ENCODE results near the gene RDH14.

Gene RDH14

GRCh38 chr2:18540872-18541271 is 19.6 kb downstream of the RDH14 start:
- TF ChIP-seq REST (IDR thresholded peaks at IDR 0.05; ENCODE audit: insufficient replicate concordance, low read depth) = no peak
- no peak for TF ChIP-seq GABPA (IDR thresholded peaks at IDR 0.05; ENCODE audit: low read depth)
- no peak for TF ChIP-seq SPI1 (IDR thresholded peaks at IDR 0.05; ENCODE audit: borderline replicate concordance, low read depth)
- no peak for TF ChIP-seq CTCF (IDR thresholded peaks at IDR 0.05; ENCODE audit: insufficient read depth, low read length)
- no peak overlapping the region for H3K4me3 ChIP-seq (replicated peaks; ENCODE audit: insufficient read depth, low read length)
- DNase-seq (ENCODE audit: low read depth in 1 of 2, low spot score in 1 of 2) = no peak
- no peaks in the 10 kb centered on the region for H3K27me3 ChIP-seq (ENCODE audit: insufficient read depth, poor library complexity, severe bottlenecking)
- no peak overlapping the region for H3K27ac ChIP-seq (replicated peaks)

GRCh38 chr2:18536697-18537096 is 23.8 kb downstream of the RDH14 start:
- Histone ChIP-seq H3K4me3 (replicated peaks; ENCODE audit: insufficient read depth, low read length) (no peak overlapping the region), H3K27ac (replicated peaks) (no peak overlapping the region), H3K27me3 (ENCODE audit: insufficient read depth, poor library complexity, severe bottlenecking) (no peaks in the 10 kb centered on the region)
- no peak for DNase-seq (ENCODE audit: low read depth in 1 of 2, low spot score in 1 of 2)
- TF ChIP-seq SPI1 (IDR thresholded peaks at IDR 0.05; ENCODE audit: borderline replicate concordance, low read depth) (no peak), CTCF (IDR thresholded peaks at IDR 0.05; ENCODE audit: insufficient read depth, low read length) (no peak), GABPA (IDR thresholded peaks at IDR 0.05; ENCODE audit: low read depth) (no peak), REST (IDR thresholded peaks at IDR 0.05; ENCODE audit: insufficient replicate concordance, low read depth) (no peak), POLR2AphosphoS5 (IDR thresholded peaks at IDR 0.05; ENCODE audit: low read depth) (no peak)

GRCh38 chr2:18536100-18536499 is 24.4 kb downstream of the RDH14 start:
- DNase-seq (ENCODE audit: low read depth in 1 of 2, low spot score in 1 of 2) = no peak
- no peak overlapping the region for H3K4me3 ChIP-seq (replicated peaks; ENCODE audit: insufficient read depth, low read length)
- no peak overlapping the region for H3K27ac ChIP-seq (replicated peaks)
- no peaks in the 10 kb centered on the region for H3K27me3 ChIP-seq (ENCODE audit: insufficient read depth, poor library complexity, severe bottlenecking)
- TF ChIP-seq REST (IDR thresholded peaks at IDR 0.05; ENCODE audit: insufficient replicate concordance, low read depth) (no peak), CTCF (IDR thresholded peaks at IDR 0.05; ENCODE audit: insufficient read depth, low read length) (no peak)
